Measurements from ENCODE around the gene ITGB3. TPM values are rescaled to one million over a fixed set of nuclear protein-coding genes. Genes with fewer than 3 reads are reported as not detected.

ITGB3 gene
- polyA plus RNA-seq, 1 donor: 10.9 TPM

DNA sequence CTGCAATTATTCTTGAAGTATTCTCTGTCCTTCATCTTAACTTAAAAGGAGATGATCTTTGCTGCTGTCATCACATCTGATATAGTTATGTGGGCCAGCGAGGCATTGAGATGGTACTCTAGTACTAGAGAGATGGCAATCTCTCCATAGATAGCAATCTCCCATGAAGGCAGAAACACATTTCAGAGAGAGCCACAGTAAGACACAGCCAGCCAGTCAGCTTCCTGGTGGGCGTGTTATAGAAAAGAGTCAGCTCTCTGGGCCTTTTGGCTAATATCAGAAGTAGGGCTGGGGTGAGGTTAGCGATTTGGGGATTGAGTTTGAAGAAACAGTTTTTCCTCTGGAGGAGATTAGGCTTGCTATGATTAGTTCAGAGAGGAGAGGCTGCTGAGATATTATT, 47.5 kb downstream of the ITGB3 start:
- DNase-seq: no peak

- no peak for DNase-seq
These were observed 48.2 kb downstream of the ITGB3 start for GRCh38 chr17:47301831-47302230.

DNA sequence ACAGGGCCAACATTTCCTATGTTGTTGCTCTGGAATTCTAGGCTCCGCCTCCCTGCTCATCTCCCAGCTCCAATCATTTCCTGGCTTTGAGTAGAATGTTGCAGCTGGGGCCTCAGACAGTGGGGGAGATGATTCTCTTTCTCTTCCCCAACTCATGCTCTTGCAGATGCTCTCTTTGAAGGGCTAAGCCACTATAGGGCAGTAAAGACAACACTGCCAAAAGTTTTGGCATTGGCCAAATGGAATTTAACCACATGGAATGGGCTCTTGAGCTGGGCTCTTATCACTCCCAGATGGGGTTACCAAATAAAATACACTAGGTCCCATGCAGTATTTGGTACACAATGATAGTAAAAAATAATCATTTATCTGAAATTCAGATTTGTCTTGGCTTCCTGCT, 50.6 kb downstream of the ITGB3 start:
- DNase-seq: no peak

DNA sequence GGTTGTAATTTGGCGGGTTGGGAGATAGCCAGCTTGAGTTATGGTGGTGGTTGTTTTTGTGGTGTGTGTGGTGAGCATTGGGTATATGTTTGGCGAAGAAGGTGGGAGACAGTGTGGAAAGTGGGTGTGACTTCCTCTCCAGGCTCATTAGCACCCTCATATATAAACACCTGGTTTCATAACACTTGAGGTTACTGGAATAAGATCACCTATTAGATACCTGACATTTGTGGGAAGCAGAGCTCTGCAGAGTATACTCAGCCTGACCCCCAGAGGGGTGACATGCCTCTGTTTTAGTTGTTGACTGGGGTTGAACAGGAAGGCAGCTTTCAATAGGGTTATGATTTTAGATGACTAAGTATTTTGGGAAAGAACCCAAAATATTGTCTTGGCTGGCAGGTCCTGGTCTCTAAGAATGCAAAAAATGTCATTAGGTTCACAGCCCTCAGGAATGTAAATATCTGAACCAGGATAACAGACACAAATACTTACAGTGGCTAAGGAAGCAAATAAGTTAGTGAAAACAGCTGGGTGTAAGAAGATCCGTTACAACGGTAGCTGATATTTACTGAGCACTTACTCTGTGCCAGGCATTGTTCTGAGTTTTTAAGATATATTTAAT, 51.8 kb downstream of the ITGB3 start:
- no peak for DNase-seq

DNA sequence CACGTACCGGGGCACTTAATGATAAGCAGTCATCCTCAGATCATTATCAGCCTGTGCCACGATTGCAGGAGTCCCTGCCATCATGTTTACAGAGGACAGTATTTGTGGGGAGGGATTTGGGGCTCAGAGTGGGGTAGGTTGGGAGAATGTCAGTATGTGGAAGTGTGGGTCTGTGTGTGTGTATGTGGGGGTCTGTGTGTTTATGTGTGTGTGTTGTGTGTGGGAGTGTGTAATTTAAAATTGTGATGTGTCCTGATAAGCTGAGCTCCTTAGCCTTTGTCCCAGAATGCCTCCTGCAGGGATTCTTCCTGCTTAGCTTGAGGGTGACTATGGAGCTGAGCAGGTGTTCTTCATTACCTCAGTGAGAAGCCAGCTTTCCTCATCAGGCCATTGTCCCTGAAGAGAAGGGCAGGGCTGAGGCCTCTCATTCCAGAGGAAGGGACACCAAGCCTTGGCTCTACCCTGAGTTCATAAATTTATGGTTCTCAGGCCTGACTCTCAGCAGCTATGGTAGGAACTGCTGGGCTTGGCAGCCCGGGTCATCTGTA, 56.6 kb downstream of the ITGB3 start:
- DNase-seq: no peak

DNA sequence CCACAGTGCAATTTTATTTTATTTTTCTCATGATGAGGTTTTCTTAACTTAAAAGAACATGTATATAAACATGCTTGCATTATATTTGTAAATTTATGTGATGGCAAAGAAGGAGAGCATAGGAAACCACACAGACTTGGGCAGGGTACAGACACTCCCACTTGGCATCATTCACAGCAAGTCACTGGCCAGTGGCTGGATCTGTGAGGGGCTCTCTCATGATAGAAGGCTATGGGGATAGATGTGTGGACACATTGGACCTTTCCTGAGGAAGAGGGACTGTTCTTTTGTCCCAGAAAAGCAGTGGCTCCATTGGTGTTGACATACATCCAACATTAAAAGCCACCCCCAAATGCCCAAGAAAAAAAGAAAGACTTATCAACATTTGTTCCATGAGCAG, 57.8 kb downstream of the ITGB3 start:
- no peak for DNase-seq

DNA sequence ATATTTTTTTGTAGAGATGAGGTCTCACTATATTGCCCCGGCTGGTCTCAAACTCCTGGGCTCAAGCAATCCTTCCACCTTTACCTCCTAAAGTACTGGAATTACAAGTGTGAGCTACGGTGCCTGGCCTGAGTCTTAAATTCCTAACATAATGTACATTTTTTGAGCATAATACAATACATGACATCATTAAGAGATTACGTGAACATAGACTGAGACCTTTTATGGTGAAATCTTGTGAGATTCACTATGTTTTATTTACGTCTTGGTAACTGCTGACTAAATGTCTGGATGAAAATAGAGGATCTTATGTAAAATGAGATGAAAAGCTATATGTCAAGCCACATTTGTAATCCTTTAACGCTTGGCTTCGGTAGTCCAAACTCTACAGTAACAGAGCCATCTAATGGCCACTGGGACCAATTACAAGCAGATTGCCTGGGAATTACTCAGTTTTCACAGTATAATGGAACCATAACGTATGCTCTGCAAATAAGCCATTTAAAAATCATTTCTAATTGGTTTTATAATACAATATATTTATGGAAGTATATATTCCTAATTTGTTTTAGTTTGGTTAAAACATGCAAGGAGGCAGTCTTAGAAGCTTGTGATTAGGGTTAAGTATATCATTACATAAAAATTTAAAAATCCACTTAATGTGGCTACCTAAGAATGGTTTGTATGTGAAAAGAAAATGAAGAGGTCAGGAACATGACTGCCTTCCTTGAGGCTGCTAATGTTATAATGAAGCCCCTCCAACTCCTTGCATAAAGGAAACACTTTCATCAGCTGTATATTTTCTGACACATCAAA, 62.0 kb downstream of the ITGB3 start:
- peak; percentile 77 for DNase-seq

DNA sequence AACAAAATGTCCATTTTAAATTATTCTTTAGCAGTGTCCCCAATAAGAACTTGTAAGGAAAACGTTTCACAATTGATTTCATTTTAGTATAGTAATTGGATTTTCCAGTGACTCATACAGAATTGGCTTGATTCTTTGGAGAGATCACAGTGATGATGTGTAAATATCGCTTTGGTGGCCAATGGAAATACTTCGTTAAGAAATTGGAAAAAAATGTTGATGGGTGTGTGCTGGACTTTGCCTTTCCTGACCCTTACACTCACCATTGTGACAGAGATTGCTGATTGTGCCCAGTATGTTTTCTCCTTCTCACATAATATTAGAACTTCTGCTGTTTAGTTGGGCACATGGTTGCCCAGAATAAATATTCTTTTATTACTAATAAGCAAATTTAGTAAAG, 62.7 kb downstream of the ITGB3 start:
- DNase-seq: peak; percentile 62

DNA sequence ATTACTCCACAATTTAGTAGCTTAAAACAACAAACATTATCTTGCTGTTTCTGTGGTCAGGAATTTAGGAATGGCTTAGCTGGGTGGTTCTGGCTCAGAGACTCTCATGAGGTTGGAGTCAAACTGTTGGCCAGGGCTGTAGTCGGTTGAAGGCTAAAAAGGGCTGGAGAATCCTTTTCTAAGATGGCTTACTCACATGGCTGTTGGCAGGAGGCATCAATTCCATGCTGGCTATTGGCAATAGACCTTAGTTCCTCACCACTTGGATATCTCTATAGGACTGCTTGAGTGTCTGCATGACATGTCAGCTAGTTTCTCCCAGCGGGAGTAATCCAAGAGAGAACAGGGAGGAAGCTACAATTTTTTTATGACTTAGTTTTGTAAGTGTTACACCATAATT, 63.5 kb downstream of the ITGB3 start:
- DNase-seq: no peak

GRCh38 chr17:47318197-47318918, 64.7 kb downstream of the ITGB3 start:
- DNase-seq: no peak

- no peak for DNase-seq
These were observed 67.4 kb downstream of the ITGB3 start for GRCh38 chr17:47320879-47321502.

DNA sequence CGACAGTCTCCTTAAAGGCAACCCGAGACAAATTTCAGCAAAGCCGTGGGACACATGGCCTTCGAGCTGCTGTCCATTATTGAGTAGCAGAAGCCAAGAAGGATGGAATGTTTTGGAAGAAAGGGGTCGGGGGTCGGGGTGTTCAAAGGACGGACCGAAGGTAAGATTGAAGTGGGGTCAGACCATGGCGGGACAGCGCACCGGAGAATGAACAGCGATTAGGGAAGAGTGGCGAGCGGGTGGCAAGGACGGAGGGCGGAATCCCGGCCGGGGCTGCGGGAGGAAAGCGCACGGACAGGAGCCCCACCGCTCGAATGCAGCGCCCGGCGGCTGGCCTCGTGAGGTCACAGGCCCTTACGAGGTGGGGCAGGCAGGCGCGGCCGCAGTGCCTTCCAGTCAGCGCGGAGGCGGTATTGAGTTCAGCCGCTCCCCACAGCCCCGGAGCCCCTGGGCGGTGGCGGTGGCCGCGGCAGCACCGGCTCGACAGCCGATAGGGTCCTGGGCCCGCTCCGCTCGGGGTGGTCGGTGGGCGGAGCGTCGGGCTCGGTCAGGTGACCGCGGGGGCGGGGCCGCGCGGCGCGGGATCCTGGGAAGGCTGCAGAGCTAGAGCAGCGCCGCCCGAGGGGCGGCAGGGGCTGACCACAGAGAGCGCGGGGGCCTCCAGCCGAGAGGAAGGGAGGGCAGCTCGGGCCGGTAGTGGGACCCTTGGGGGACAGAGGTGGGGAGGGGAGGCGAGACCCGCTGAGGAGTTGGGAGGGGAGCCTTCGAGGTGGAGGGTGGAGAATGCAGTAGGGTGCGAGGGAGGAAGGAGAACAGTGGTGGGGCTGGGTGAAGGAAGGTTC, 70.0 kb downstream of the ITGB3 start, which contains the start of gene EFCAB13:
Gene EFCAB13 (plus strand): TSS at position 574 of the 842 bp plus-strand sequence. CDS start 4,399 bp downstream, outside the sequence.
- DNase-seq: peak; percentile 92

DNA sequence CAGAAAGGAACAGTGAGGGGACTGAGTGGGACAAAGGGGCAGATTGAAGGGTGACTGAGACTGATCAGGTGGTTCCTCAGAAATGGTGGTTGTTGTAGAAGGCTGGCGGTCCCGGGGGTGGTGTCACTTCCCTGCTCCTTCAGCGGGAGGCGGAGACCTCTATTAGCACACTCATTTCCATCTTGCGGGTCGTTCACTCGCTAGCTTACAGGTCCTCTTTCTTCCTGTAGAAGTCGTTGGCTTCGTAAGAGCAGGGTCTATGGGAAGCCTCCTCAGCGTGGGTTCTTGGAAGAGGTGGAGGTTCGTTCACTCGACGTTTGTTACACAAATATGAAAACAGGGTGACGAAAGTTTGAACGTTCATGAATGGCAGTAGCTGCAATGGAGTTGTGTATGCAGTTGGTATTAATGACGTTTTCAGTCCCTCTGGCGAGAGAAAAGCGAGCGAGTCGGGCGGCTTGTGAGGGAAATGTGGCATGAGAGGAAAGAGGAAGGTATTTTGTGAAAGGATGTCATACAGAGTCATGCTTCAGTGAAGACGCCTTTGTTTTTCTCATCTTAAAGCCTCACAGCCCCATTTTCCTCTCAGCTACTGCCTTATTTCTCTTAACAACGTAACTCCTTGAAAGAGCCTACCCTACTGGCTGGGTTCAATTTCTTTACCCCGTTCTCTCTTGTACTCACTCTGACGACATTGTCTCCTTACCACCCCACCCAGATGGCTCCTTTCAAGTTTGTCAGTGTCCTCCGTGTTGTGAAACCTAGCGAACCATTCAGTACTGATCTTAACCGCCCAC, 70.8 kb downstream of the ITGB3 start:
- DNase-seq: peak; percentile 68

DNA sequence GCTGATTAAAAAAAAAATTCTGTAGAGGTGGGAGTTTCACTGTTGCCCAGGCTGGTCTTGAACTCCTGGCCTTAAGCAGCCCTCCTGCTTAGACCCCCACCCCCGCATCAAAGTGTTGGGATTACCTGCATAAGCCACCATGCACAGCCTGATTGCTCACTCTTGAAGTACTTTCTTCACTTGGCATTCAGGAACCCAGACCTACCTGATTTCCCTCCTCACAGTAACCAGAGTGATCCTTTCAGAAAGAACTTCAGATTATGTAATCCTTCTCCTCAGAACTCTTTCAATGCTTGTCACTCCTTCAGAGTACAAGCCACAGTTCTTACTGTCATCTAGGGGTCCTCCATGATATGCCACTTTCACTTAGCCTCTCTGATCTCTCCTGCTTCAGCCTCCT, 71.5 kb downstream of the ITGB3 start:
- no peak for DNase-seq

- DNase-seq: no peak
These were observed 76.9 kb downstream of the ITGB3 start for GRCh38 chr17:47330548-47330947.

DNA sequence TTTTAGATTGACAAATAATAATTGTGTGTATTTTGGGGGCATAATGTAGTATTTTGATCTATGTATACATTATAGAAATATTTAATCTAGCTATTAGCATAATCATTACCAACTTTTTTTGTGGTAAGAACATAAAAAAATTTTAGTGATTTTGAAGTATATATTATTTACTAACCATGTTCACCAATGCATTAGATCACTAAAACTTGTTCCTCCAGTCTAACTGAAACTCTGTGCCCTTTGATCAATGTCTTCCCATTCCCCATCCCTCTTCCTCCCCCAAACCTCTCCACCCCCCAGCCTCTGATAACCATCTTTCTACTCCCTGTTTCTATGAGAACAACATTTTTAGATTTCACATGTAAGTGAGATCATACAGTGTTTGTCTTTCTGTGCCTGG, 78.7 kb downstream of the ITGB3 start:
- no peak for DNase-seq

DNA sequence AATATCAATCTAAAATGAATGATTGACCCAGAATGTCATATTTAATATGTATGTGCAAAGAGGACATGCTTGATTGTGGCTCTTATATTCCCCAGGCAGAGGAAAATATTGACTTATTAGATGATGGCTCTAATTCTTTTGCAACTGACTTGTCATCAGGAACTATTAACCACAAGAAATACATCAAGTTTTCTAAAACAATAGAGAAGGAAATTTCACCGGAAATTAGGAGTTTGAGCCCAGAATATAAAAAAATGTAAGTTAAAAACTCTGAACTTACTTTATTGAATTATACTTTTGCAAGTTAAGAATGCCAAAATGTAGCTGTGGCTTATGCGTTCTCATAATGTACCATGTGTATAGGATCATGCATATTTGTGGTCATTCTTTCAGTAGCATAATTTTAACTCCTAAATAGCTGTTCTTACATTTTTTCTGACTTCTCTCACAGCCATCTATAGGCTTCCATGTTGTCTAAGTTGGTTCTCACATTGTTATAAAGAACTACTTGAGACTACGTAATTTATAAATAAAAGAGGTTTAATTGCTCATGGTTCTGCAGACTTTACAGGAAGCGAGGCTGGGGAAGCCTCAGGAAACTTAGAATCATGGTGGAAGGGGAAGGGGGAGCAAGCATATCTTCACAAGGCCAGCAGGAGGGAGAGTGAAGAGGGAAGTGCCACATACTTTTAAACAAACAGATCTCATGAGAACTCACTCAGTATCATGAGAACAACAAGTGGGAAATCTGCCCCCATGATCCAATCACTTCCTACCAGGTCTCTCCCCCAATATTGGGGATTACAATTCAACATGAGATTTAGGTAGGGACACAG, 81.7 kb downstream of the ITGB3 start:
- no peak for DNase-seq

DNA sequence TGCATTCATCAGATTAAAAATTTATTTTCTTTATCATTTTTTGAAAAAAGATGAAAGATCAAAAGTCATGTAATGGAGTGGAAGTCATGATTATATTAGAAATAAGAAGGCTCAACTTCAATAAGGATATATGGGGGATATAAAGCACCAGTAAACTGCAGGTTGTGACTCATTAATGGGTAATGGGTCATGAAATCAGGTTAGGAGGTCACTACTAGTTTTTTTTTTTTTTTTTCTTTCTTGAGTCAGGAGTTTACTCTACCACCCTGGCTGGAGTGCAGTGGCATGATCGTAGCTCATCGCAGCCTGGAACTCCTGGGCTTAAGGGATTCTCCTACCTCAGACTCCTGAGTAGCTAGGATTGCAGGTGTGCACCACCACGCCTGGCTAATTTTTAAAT, 84.4 kb downstream of the ITGB3 start:
- DNase-seq: no peak

DNA sequence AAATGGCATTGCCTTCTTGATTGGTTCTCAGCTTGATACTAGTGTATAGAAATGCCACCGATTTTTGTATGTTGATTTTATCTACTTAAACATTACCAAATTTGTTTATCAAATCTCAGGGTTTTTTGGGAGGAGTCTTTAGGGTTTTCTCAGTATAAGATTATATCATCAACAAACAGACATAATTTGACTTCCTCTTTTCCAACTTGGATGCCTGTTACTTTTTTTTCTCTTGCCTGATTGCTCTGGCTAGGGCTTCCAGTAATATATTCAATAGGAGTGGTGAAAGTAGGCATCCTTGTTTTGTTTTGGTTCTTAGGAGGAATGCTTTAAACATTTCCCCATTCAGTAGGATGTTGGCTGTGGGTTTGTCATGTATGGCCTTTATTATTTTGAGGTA, 99.2 kb downstream of the ITGB3 start:
- DNase-seq: no peak

DNA sequence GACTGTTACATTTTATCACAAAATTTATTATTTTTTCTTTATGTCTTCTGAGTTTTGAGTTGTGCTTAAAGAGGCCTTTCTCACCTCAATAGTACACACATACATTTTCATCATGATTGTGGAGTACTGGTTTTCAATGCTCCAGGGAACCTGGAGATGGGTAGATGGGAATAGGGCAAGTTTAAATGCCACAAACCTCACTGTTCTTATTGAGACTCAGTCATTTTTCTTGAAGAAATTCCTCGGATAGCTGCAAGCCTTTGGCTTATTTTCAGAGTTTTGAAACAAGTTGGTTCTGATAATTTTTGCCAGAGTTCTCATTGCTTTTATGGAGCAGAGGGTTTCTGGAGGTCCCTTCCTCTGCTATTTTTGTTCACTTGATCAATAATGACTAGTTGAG, 105.0 kb downstream of the ITGB3 start:
- DNase-seq: no peak

Measured in hindlimb muscle (tissue), 1 donor.